NT2/D1 (cell line): Measurements from ENCODE around the gene RPS15A.
"Not testable (repeated sequence)": the region's sequence is repeated elsewhere in the genome, so short reads cannot be mapped to it uniquely, and the experiment has no call there.

Experiments used
- SUZ12 ChIP-seq: IDR thresholded peaks from 2 replicates; pipeline ENCODE4 v1.6.1; 2011; ENCODE audit not compliant: insufficient read length, insufficient read depth; ENCODE audit errors: extremely low read depth
- YY1 ChIP-seq: IDR thresholded peaks from 2 replicates; pipeline ENCODE4 v1.6.1; 2011; ENCODE audit not compliant: insufficient read length, insufficient read depth
- ZNF274 ChIP-seq: IDR thresholded peaks from 2 replicates; pipeline ENCODE4 v1.6.1; 2011; ENCODE audit warnings: mild to moderate bottlenecking, low read depth, low read length

GRCh38 chr16:18780460-18781026 is 9.6 kb downstream of the RPS15A start:
- TF ChIP-seq SUZ12, YY1, ZNF274: not testable (repeated sequence)
